IPS-20b (cell line): ENCODE results near the gene CITED1.

Experiments
- H3K27ac ChIP-seq: one replicate; pipeline ENCODE4 v1.5.1; 2013; ENCODE audit warnings: low read length
- H3K27me3 ChIP-seq: 2 replicates; pipeline ENCODE4 v1.6.1; 2013; ENCODE audit warnings: mild to moderate bottlenecking, low read length, inconsistent platforms; ENCODE audit not compliant: insufficient read depth
- H3K36me3 ChIP-seq: 2 replicates; pipeline ENCODE4 v1.6.1; 2013; ENCODE audit warnings: low read depth, mild to moderate bottlenecking, inconsistent platforms, low read length, moderate library complexity; ENCODE audit not compliant: insufficient read depth
- H3K4me1 ChIP-seq: 2 replicates; pipeline ENCODE4 v1.6.1; 2013; ENCODE audit warnings: mild to moderate bottlenecking, control low read depth, inconsistent platforms, low read length, moderate library complexity; ENCODE audit not compliant: insufficient read depth
- H3K4me3 ChIP-seq: 2 replicates; pipeline ENCODE4 v1.5.1; 2013; ENCODE audit warnings: mild to moderate bottlenecking, low read length, inconsistent platforms
- H3K9ac ChIP-seq: 2 replicates; pipeline ENCODE4 v1.6.1; 2013; ENCODE audit warnings: low read depth, mild to moderate bottlenecking, inconsistent platforms, low read length, moderate library complexity
- H3K9me3 ChIP-seq: 2 replicates; pipeline ENCODE4 v1.6.1; 2013; ENCODE audit warnings: mild to moderate bottlenecking, low read depth, low read length, inconsistent platforms; ENCODE audit not compliant: insufficient read depth

CITED1 gene, protein sequence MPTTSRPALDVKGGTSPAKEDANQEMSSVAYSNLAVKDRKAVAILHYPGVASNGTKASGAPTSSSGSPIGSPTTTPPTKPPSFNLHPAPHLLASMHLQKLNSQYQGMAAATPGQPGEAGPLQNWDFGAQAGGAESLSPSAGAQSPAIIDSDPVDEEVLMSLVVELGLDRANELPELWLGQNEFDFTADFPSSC

DNA sequence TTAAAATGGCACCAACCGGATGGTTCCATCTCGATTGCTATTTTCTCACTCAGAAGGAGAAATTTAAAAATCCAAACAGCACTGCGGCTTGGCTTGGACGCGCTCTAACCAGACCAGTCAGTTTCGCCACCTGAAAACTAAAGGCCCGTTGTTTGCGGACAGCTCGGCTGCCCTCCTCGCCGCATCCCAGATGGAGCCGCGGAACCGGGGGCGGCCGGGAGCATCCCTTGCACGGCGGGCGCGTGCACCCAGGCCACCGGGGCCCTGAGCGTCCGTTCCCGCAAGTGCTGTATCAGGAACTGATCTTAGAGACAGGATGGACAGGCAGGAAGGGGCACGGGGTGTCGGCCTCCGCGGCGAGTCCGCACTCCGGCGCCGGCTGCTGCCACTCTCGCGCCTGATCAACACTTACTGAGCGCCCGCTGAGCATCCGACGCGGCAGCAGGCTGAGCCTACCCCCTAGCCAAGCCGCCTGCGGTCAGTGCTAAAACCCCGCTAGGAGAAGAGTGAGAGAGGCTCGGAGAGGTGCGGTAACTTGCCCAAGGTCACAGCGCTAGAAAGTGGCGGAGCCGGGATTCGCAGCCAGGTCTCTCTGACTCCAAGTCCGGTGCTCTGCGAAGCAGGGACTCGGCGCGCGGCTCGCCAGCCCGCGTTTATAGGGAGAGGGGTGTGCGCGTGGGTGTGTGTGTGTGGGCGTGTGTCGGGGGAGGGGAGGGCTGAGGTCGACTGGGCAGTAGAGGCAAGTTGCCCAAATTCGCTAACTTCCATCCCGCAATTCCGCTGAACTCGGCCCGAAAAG lies at the start of gene CITED1:
Gene CITED1, minus strand, starts transcription at position 629 of the 799 bp plus-strand sequence. CDS start 3,045 bp downstream, outside the sequence.
- peaks cover 93% of the 10 kb centered on the region for H3K27me3 ChIP-seq
- no peak within 1 kb of the TSS for H3K27ac ChIP-seq
- no peaks in the 10 kb centered on the region for H3K9me3 ChIP-seq
- H3K36me3 ChIP-seq, result no peaks in the 10 kb centered on the region
- no peaks in the 10 kb centered on the region for H3K4me1 ChIP-seq
- H3K9ac ChIP-seq, result no peak within 1 kb of the TSS
- H3K4me3 ChIP-seq, result peak within 1 kb of the TSS; percentile 61; the same call in 1 of the 2 replicates

GRCh38 chrX:72352786-72353185 lies 47.1 kb upstream of the CITED1 start:
- Histone ChIP-seq H3K27me3 (no peaks in the 10 kb centered on the region), H3K9ac (no peak overlapping the region), H3K27ac (no peak overlapping the region), H3K4me1 (no peaks in the 10 kb centered on the region), H3K36me3 (no peaks in the 10 kb centered on the region), H3K9me3 (no peaks in the 10 kb centered on the region), H3K4me3 (no peak overlapping the region)

GRCh38 chrX:72351606-72352334 lies 46.1 kb upstream of the CITED1 start:
- Histone ChIP-seq H3K4me1 (peaks cover 8% of the 10 kb centered on the region; the same call in 1 of the 2 replicates), H3K27me3 (no peaks in the 10 kb centered on the region), H3K4me3 (no peak overlapping the region)

DNA sequence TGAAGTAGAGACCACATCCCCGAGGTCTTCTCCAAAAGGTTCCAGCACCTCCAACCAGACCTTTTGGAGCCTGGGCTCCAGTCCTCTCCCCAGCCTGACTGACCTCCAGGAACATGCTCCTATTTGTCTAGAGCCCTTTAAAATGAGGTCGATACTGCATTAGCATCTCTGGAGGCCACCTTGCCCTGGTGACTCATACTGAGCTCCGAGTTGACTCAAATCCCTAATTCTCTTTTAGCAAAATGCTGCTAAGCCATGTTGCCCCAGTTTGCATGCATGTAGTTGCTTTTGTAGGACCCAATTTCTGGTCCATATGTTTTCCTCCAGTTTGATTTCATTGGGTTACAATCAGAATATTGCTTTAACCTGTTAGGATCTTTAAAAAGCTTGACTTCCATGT lies 43.5 kb upstream of the CITED1 start:
- no peak overlapping the region for H3K4me3 ChIP-seq
- H3K9ac ChIP-seq, result no peak overlapping the region
- no peaks in the 10 kb centered on the region for H3K9me3 ChIP-seq

More at GRCh38 chrX:72351606-72352334, 46.1 kb upstream of the CITED1 start:
- Histone ChIP-seq H3K9me3 (no peaks in the 10 kb centered on the region), H3K36me3 (no peaks in the 10 kb centered on the region), H3K9ac (no peak overlapping the region), H3K27ac (no peak overlapping the region)

GRCh38 chrX:72348247-72348979 lies 42.7 kb upstream of the CITED1 start:
- Histone ChIP-seq H3K36me3 (no peaks in the 10 kb centered on the region), H3K27ac (no peak overlapping the region), H3K9me3 (no peaks in the 10 kb centered on the region), H3K27me3 (no peaks in the 10 kb centered on the region), H3K4me1 (peaks cover 16% of the 10 kb centered on the region; the same call in 1 of the 2 replicates), H3K9ac (no peak overlapping the region), H3K4me3 (no peak overlapping the region)

More for the DNA sequence above, 43.5 kb upstream of the CITED1 start:
- Histone ChIP-seq H3K4me1 (peaks cover 16% of the 10 kb centered on the region; the same call in 1 of the 2 replicates), H3K27me3 (no peaks in the 10 kb centered on the region), H3K27ac (no peak overlapping the region), H3K36me3 (no peaks in the 10 kb centered on the region)

- H3K9me3 ChIP-seq, result no peaks in the 10 kb centered on the region
- no peak overlapping the region for H3K27ac ChIP-seq
- H3K27me3 ChIP-seq, result no peaks in the 10 kb centered on the region
- no peak overlapping the region for H3K4me3 ChIP-seq
- H3K4me1 ChIP-seq, result peaks cover 16% of the 10 kb centered on the region; the same call in 1 of the 2 replicates
- no peak overlapping the region for H3K9ac ChIP-seq
- H3K36me3 ChIP-seq, result no peaks in the 10 kb centered on the region
These were observed 41.7 kb upstream of the CITED1 start for GRCh38 chrX:72347366-72347765.

DNA sequence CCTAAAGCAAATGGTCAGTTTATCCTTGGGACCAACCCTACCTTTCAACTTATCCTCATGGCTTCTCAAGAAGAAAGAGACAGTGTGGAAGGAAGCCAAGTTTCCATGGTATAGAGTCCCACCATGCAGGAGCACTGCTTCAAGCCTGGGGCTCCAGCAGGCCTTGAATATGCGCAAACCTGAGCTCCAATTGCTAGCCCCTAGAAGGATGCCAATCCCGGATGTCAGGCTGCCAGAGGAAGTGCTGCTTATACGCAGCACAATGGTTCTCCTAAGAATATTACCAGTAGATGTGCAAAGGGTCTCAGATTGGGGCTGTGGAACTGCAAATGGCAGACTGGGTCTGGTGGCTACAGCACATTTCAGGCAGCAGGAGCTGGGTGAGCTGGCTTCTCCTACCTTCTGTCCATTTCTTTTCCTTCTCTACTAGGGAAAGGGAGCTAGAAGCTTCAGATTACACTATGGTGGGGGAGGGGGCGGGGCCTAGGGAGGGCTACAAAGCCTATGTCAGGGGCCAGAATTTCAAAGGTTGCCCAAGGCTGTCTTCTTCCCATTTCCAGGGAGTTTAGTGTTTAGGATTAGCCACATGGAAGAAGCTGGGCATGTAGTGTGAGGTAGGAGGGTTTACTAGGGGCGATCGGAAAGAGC lies 40.7 kb upstream of the CITED1 start:
- no peak overlapping the region for H3K27ac ChIP-seq

DNA sequence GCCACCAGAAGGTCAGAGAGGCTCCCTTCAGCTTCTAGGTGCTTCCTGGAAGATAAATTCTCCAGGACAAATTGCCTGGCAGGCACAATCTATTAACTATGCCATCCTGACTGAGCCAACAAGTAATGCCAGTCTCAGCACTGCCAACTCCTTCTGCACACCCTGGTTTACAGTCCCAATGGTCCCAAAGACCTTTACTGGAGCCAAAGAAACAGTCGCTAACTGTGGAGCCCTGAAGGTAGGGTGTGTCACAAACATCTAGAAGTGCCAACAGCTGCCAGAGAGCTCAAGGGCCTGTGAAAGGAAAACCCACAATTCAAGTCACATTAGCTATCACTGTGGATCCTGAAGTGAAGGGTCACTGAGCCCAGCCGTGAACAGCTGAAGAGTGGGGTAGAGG lies 34.9 kb upstream of the CITED1 start:
- H3K27ac ChIP-seq, result no peak overlapping the region
- H3K9ac ChIP-seq, result no peak overlapping the region
- H3K36me3 ChIP-seq, result no peaks in the 10 kb centered on the region
- H3K9me3 ChIP-seq, result no peaks in the 10 kb centered on the region
- H3K27me3 ChIP-seq, result no peaks in the 10 kb centered on the region
- H3K4me1 ChIP-seq, result no peaks in the 10 kb centered on the region
- H3K4me3 ChIP-seq, result no peak overlapping the region

More for the DNA sequence above, 40.7 kb upstream of the CITED1 start:
- no peak overlapping the region for H3K9ac ChIP-seq
- H3K36me3 ChIP-seq, result no peaks in the 10 kb centered on the region
- H3K27me3 ChIP-seq, result no peaks in the 10 kb centered on the region
- no peaks in the 10 kb centered on the region for H3K9me3 ChIP-seq
- peaks cover 16% of the 10 kb centered on the region; the same call in 1 of the 2 replicates for H3K4me1 ChIP-seq
- H3K4me3 ChIP-seq, result peak overlapping the region; percentile 43; the same call in 1 of the 2 replicates

DNA sequence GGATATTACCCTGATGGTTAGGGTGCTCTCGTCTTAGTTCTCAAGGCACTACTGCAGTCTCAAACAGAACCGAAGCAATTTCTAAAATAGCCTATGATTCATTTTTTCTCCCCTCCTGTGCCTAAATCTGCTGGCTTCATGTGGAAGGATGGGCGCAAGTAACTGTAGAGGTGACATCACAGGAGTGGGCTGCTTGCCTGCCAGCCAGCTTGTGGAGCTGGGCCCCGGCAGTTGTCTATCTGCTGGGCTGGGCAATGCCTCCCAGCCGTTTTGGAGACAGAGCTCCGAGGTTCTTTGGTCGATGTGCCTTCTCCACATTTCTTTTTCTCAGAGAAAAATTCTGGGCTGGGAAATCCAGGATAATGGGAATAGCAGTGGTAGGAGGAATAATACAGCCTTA lies 34.3 kb upstream of the CITED1 start:
- Histone ChIP-seq H3K27me3 (no peaks in the 10 kb centered on the region), H3K36me3 (no peaks in the 10 kb centered on the region), H3K27ac (no peak overlapping the region), H3K9me3 (no peaks in the 10 kb centered on the region), H3K4me1 (no peaks in the 10 kb centered on the region), H3K9ac (no peak overlapping the region), H3K4me3 (no peak overlapping the region)

DNA sequence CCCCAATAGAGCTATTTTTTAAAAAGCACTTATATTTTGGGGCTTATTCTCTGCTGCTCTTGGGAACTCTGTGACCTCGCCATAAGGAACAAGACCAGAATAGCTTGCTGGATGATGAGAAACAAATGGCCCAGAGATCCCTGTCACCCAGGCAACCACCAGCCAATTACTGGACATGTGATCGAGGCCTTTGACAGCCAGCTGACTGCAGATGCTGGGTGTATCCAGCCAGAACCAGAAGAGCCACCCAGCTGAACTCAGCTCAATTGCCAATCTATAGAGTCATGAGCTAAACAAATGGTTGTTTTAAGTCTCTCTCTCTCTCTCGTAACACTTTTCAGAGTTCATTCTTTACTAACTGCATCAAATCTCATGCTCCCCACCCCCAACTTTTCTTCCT lies 24.4 kb upstream of the CITED1 start:
- H3K4me3 ChIP-seq, result no peak overlapping the region
- no peaks in the 10 kb centered on the region for H3K9me3 ChIP-seq
- no peak overlapping the region for H3K9ac ChIP-seq
- H3K36me3 ChIP-seq, result no peaks in the 10 kb centered on the region
- H3K4me1 ChIP-seq, result peaks cover 7% of the 10 kb centered on the region; the same call in 1 of the 2 replicates
- no peak overlapping the region for H3K27ac ChIP-seq
- no peaks in the 10 kb centered on the region for H3K27me3 ChIP-seq
